Measurements from ENCODE around the gene PMEPA1. TPM values are rescaled to one million over a fixed set of nuclear protein-coding genes. Genes with fewer than 3 reads are reported as not detected.

Gene PMEPA1
- polyA plus RNA-seq, 1 experiment: 4.3 TPM

GRCh38 chr20:57746201-57746600 is 36.4 kb upstream of the PMEPA1 start:
- Histone ChIP-seq H3K4me3 (ENCODE audit: low read depth, low read length) (no peak overlapping the region), H3K27ac (ENCODE audit: low read depth, low read length) (no peak overlapping the region), H3K27me3 (ENCODE audit: control insufficient read depth, insufficient read depth, low read length) (peaks cover 20% of the 10 kb centered on the region), H3K9me3 (ENCODE audit: control insufficient read depth, insufficient read depth, low read length) (no peaks in the 10 kb centered on the region; the same call in none of the 2 replicates)
- POLR2A ChIA-PET: no interaction called here
- TF ChIP-seq CTCF (IDR thresholded peaks at IDR 0.05; ENCODE audit: low read depth, low read length): no peak
- CTCF ChIA-PET: no interaction called here
- no peak for DNase-seq (ENCODE audit: low read depth, low spot score)

GRCh38 chr20:57744206-57744605 is 34.4 kb upstream of the PMEPA1 start:
- ChIA-PET POLR2A (no interaction called here), CTCF (no interaction called here)
- H3K27ac ChIP-seq (ENCODE audit: low read depth, low read length): no peak overlapping the region

GRCh38 chr20:57743450-57744095 is 33.8 kb upstream of the PMEPA1 start:
- ChIA-PET POLR2A (no interaction called here), CTCF (no interaction called here)
- DNase-seq (ENCODE audit: low read depth, low spot score): no peak
- Histone ChIP-seq H3K27ac (ENCODE audit: low read depth, low read length) (no peak overlapping the region), H3K4me3 (ENCODE audit: low read depth, low read length) (no peak overlapping the region), H3K9me3 (ENCODE audit: control insufficient read depth, insufficient read depth, low read length) (no peaks in the 10 kb centered on the region), H3K27me3 (ENCODE audit: control insufficient read depth, insufficient read depth, low read length) (peaks cover 3% of the 10 kb centered on the region)
- TF ChIP-seq CTCF (IDR thresholded peaks at IDR 0.05; ENCODE audit: low read depth, low read length): no peak

More at GRCh38 chr20:57744206-57744605, 34.4 kb upstream of the PMEPA1 start:
- H3K27me3 ChIP-seq (ENCODE audit: control insufficient read depth, insufficient read depth, low read length): peaks cover 5% of the 10 kb centered on the region
- H3K4me3 ChIP-seq (ENCODE audit: low read depth, low read length): no peak overlapping the region
- DNase-seq (ENCODE audit: low read depth, low spot score): no peak
- no peaks in the 10 kb centered on the region; the same call in 1 of the 2 replicates for H3K9me3 ChIP-seq (ENCODE audit: control insufficient read depth, insufficient read depth, low read length)
- TF ChIP-seq CTCF (IDR thresholded peaks at IDR 0.05; ENCODE audit: low read depth, low read length): no peak

- POLR2A ChIA-PET: no interaction called here
- TF ChIP-seq CTCF (IDR thresholded peaks at IDR 0.05; ENCODE audit: low read depth, low read length): no peak
- Histone ChIP-seq H3K27ac (ENCODE audit: low read depth, low read length) (no peak overlapping the region), H3K27me3 (ENCODE audit: control insufficient read depth, insufficient read depth, low read length) (peaks cover 3% of the 10 kb centered on the region), H3K9me3 (ENCODE audit: control insufficient read depth, insufficient read depth, low read length) (no peaks in the 10 kb centered on the region), H3K4me3 (ENCODE audit: low read depth, low read length) (no peak overlapping the region)
- DNase-seq (ENCODE audit: low read depth, low spot score): no peak
- CTCF ChIA-PET: no interaction called here
Observed at GRCh38 chr20:57742507-57743181, 32.8 kb upstream of the PMEPA1 start.

GRCh38 chr20:57738484-57738883 is 28.7 kb upstream of the PMEPA1 start:
- no peak overlapping the region for H3K4me3 ChIP-seq (ENCODE audit: low read depth, low read length)
- H3K27ac ChIP-seq (ENCODE audit: low read depth, low read length): no peak overlapping the region
- H3K9me3 ChIP-seq (ENCODE audit: control insufficient read depth, insufficient read depth, low read length): no peaks in the 10 kb centered on the region
- DNase-seq (ENCODE audit: low read depth, low spot score): no peak
- no peak for TF ChIP-seq CTCF (IDR thresholded peaks at IDR 0.05; ENCODE audit: low read depth, low read length)
- H3K27me3 ChIP-seq (ENCODE audit: control insufficient read depth, insufficient read depth, low read length): peaks cover 10% of the 10 kb centered on the region
- ChIA-PET POLR2A (no interaction called here), CTCF (interaction anchor here (1.5 kb wide), 1 partner anchor 85 kb away, joined by 5 read pairs; no protein-coding TSS in a partner anchor)
